ENCODE data around the gene PDE6D. TPM values are rescaled to one million over a fixed set of nuclear protein-coding genes. Genes with fewer than 3 reads are reported as not detected.

The PDE6D gene
- total RNA-seq, 1 experiment from 2014 or later = 30.4 TPM

DNA sequence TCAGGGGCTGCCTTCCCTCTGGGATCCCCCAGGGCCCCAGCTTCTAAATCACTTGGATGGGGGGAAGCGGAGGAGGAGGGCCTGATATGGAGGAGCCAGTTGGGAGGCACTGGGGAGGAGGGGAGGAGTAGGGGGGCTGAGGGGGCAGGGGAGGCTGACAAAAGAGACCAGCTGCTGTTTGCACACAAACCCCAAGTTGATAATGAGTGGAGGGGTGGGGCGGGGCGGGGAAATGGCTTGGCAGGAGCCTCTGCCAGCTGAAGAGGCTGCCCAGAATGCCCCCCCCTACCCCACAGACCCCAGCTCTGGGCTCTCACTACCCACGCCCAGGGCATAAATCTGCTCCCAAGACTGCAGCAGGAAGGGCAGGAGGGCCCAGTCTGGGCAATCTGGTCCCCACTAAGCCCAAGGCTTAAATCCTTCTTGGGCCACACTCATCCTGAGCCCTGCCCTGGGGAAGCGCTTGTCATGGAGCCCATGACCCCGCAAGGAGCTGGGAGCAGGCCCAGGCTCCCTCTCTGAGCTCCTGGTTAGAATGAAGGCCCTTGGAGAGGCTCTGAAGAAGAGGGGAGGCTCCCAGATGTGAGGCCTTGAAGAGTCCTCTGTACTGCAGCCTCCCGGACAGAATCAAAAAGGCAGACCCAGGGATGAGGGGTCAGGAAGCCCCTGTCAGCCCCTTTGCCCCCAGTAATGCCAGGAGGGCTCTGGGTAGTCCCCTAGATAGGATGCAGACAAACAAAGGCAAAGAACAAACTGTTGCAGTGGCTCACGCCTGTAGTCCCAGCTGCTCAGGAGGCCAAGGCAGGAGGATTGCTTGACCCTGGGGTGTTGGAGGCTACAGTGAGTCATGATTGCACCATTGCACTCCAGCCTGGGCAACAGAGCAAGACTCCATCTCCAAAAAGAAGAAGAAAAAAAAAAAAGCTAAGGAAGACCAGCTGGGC, 97.5 kb downstream of the PDE6D start:
- no peak for DNase-seq (ENCODE audit: low read depth)

DNA sequence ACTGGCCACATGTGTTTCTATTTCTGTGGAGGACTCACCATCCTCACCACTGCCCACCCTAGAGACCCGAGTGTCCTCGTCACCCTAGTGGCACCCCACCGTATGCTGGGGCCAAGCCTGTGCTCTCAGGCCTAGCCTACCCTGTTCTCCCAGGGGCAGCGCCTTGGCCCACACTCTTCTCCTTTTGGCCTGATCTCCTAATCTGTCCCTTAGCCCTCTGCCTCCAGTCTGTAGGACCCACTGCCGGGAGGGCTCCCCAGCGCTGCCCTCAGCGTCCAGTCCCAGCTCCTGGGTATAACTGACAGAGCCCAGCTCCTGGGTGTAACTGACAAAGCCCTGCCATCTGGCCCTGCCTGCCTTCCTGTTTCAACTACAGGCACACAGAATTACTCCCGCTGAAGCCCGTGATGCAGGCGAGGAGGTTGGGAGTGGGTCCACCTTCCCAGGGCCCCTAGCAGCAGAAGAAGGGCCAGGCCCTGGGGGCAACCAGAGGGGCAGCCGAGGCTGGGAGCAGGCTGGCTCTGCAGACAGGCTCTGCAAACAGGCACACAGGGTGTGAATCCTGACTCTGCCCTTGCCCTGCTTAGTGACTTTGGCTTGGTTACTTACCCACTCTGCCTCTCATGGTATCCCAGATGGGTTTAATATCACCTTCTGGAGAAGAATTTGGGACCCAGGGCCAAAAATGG, 98.3 kb downstream of the PDE6D start:
- DNase-seq (ENCODE audit: low read depth) = no peak

Other genes with a start within 250 kb of the PDE6D start
- not detected in 2 replicates for gene TEX44, start 188.4 kb downstream of the PDE6D start, total RNA-seq (2014; rRNA removed)
- gene PTMA, start 72.8 kb downstream of the PDE6D start, total RNA-seq (2014; rRNA removed) = 836 and 882 TPM in 2 replicates
- gene COPS7B, start 5.2 kb upstream of the PDE6D start, total RNA-seq (2014; rRNA removed) = 20.8 and 22.1 TPM in 2 replicates
- not detected in 2 replicates for gene NPPC, start 145.1 kb upstream of the PDE6D start, total RNA-seq (2014; rRNA removed)
- 12.5 and 19.9 TPM in 2 replicates for gene DIS3L2, start 180.4 kb upstream of the PDE6D start, total RNA-seq (2014; rRNA removed)

Data from LHCN-M2 (cell line).